HG02943 (cell line): ENCODE results near the gene EXD3.
A peak's percentile ranks its signal among the peaks of the same experiment; 100 is the strongest.
"Not testable (repeated sequence)": the region's sequence is repeated elsewhere in the genome, so short reads cannot be mapped to it uniquely, and the experiment has no call there.

Source experiments
- ATAC-seq: cut with Tn5 transposase; IDR thresholded peaks from one replicate; pipeline ENCODE4 v1.9.1; 2021; ENCODE audit warnings: mild to moderate bottlenecking, low read depth, moderate library complexity; ENCODE audit not compliant: unreplicated experiment

Gene EXD3

GRCh38 chr9:137458194-137459151 is 35.5 kb upstream of the EXD3 start:
- peak; percentile 2 for ATAC-seq

DNA sequence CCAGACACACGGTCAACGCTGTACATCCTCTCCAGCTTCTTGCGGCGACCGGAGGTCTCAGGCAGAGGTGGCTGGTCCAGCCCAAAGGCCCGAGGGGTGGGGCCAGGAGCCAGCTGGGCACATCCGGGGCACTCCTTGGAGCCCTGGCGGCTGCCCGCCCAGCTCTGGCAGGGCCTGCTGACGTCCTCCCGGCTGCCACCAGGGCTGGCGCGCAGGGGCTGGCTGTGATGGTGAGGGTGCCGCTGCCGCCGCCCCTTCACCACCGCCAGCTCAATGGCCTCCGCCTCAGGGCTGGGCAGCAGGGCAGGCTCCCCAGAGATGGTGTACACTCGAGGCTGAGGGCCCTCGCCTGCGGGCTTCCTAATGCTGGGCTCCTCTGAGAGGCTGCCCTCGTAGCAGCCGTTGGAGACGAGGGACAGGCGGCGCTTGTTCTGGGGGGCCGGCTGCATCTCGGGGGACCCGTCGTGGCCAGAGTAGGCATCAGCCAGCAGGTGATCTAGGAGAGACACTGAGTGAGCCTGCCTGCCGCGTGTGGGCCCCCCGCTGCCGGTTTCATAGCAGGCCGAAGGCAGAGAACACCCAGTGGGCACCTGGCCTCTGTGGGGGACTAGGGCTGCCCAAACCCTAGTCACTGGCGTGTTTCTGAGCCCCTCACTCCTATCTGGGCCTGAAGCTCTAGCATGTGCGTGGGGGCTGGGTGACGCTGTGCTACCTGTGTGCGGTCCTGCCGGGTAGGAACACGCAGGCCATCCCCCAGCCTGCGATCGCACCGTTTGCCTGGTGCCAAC is 34.6 kb upstream of the EXD3 start:
- ATAC-seq, result no peak

DNA sequence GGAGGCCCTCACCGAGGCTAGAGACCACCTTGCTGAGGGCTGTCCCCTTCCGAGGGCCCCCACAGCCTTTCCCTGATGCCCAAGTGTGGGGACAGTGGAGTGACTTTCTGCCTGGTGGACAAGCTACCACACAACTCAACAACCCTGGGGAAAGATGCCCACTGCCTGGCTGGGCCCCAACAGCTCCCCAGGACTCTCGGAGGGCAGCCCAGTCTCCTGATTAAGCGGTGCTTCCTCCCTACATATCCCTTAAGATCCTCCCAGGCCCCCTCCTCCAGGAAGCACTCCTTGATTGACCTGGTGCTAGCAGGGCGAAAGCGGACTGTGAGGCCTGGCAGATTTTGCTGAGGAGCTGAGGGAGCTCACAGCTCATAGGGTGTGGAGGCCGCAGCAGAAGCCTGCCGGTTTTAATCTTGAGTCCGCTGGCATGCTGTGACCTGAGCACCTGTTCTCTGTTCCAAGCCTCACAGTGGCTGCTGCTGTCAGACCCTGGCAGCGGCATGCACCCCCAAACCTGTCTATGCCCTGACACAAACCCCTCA is 34.0 kb upstream of the EXD3 start:
- ATAC-seq, result no peak

GRCh38 chr9:137456061-137456863 is 33.3 kb upstream of the EXD3 start:
- ATAC-seq, result no peak

GRCh38 chr9:137455359-137455991 is 32.5 kb upstream of the EXD3 start:
- ATAC-seq, result no peak

DNA sequence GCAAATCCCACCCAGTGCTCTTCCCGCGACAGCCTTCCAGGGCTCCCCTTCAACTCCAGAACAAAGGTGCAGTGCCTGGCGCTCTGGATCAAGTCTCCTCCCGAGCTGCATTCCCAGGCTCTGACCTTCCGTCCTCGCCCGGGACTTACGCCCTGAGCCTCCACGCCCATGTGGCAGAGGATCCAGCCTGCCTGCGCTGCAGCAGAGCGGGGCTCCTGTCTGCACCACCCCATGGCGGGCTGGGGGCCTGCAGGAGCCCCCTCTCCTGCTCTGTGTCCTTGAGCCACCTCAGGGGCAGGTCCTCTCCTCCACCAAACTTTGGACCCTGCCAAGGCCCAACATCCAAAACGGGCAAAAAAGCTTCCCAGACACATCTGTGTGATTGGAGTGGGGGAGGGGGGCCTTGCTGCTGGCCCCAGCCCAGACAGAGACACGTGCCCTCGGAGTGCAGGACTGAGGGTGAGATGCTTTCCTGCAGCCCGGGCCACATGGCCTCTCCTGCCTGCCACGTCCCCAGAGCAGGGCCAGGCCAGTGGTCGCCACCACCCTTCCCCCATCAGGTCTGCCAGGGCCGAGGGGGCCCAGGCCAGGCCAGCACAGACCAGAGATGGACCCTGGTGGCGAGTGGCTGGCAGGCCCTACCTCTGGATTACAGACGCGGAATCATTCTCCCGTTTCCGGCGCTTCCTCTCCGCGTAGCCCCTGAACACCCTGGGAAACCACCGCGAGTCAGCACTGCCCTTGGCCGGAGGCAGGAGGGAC is 31.8 kb upstream of the EXD3 start:
- ATAC-seq, result no peak

GRCh38 chr9:137454145-137454596 is 31.2 kb upstream of the EXD3 start:
- no peak for ATAC-seq

- ATAC-seq, result no peak
These were observed 30.7 kb upstream of the EXD3 start for GRCh38 chr9:137453643-137454081.

- no peak for ATAC-seq
These were observed 30.0 kb upstream of the EXD3 start for GRCh38 chr9:137452761-137453642.

GRCh38 chr9:137452006-137452760 is 29.2 kb upstream of the EXD3 start:
- ATAC-seq, result no peak

- not testable (repeated sequence) for ATAC-seq
These were observed 28.5 kb upstream of the EXD3 start for GRCh38 chr9:137451264-137452005.

DNA sequence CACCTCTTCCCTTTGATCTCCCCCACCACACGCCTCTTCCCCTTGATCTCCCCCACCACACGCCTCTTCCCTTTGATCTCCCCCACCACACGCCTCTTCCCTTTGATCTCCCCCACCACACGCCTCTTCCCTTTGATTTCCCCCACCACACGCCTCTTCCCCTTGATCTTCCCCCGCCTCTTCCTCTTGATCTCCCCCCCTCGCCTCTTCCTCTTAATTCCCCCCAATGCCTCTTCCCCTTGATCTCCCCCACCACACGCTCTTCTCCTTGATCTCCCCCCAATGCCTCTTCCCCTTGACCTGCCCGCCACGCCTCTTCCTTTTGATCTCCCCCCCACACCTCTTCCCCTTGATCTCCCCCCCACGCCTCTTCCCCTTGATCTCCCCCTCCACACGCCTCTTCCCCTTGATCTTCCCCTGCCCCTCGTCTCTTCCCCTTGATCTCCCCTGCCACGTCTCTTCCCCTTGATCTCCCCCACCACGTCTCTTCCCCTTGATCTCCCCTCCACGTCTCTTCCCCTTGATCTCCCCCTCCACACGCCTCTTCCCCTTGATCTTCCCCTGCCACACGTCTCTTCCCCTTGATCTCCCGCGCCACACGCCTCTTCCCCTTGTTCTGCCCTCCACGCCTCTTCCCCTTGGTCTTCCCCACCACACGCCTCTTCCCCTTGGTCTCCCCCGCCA is 27.7 kb upstream of the EXD3 start:
- not testable (repeated sequence) for ATAC-seq

- no peak for ATAC-seq
These were observed 27.1 kb upstream of the EXD3 start for GRCh38 chr9:137449931-137450538.

DNA sequence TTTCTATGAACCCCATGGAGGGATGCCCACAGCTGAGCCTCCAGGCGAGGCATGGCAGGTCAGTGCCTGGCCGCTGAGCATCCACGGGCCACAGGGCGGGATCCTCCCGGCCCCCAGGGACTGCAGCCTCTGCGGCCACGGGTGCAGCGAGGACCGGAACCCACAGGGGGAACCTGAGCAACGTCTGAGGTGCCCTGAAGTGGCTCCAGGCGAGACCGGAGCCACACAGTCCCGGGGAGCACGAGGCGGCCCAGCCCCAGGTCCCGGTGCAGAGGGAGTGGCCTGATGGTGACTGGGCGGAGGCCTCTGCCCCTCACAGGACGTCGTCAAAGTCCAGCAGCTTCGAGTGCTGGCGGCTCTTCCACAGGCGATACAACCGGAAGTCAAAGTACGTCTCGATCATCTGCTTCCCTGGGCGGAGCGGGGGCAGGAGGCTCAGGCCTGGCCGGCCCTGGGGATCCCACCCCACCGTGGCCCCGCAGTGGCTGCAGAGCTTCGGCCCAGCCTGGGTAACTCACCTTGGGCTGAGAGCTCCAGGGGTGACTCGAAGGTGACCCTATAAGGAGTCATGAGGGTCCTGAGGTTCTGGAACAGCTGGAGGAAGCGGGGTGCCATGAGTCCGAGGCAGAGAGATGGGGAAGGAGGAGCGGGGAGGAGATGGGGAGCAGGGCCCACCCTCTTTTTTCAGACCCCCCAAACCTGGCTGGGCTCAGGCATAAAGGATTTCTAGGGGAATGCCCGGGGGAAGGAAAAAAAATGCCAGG is 26.3 kb upstream of the EXD3 start:
- no peak for ATAC-seq

DNA sequence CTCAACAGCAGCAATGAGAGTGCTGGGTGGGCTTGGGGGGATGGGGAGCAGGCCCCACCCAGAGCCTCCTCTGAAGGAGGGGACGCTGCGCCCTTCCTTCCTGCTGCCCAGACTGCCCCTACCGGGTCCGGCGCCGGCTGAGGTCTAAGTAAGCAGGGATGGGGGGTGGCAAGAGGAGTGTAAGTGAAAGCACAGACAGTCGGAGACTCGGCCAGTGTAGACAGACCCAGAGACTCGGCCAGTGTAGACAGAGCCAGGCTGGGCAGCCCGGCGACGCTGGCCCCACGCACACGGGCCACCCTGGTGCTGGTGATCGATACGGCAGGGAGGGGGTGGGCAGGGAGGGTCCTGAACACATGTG is 25.6 kb upstream of the EXD3 start:
- ATAC-seq, result no peak
